A549 (cell line): ENCODE data around the gene SUFU.

Experiments used
- CEBPB ChIP-seq, 2 experiments: fragments of >200 bp in 1 of 2; sonication (Bioruptor Twin) in 1 of 2; formaldehyde crosslinking in 1 of 2; IDR thresholded peaks; 2 replicates each; pipeline ENCODE4 v1.6.1; 2012 to 2016
- CHD2 ChIP-seq: fragments of 150-350 bp; IDR thresholded peaks from 2 replicates; pipeline ENCODE4 v1.6.1; 2014; ENCODE audit warnings: low read length; ENCODE audit not compliant: partially characterized antibody
- ESRRA ChIP-seq: fragments of 150-350 bp; IDR thresholded peaks from 2 replicates; pipeline ENCODE4 v1.6.1; 2014; ENCODE audit warnings: mild to moderate bottlenecking, low read length, borderline replicate concordance
- POLR2A ChIP-seq: IDR thresholded peaks from 2 replicates; pipeline ENCODE4 v1.6.1; 2012; ENCODE audit warnings: mild to moderate bottlenecking, low read length
- TF ChIP-seq, protein P1 (sequence below): IDR thresholded peaks from 2 replicates; pipeline ENCODE4 v1.6.1; 2012
- TF ChIP-seq, protein P2 (sequence below): fragments of 450-650 bp; IDR thresholded peaks from 2 replicates; pipeline ENCODE4 v1.6.1; 2014; ENCODE audit warnings: antibody characterized with exemption
- TF ChIP-seq, protein P3 (sequence below): fragments of >200 bp; sonication (Bioruptor Twin); formaldehyde crosslinking; IDR thresholded peaks from 3 replicates; pipeline ENCODE4 v1.5.1; 2016

DNA sequence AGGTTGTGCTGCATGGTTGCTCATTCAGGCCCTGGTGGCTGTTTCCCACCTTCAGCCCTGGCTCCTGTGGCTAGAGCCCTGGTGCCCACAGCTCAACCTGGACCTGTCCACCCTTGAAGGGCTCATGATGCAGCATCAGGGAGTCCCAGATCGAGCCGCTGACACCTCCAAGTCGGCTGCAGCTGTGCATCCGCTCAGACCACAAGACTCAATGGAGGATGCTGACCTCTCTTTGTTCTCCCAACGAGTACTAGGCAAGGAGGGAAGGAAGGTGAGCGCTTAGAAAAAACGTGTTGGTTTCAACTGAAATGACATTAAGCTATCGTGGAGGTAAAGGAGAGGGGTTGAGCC lies 43.0 kb upstream of the SUFU start:
- TF ChIP-seq, protein P1, sequence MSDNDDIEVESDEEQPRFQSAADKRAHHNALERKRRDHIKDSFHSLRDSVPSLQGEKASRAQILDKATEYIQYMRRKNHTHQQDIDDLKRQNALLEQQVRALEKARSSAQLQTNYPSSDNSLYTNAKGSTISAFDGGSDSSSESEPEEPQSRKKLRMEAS, result no peak
- TF ChIP-seq CEBPB (IDR thresholded peaks at IDR 0.05), result no peak
- TF ChIP-seq POLR2A, result no peak
- TF ChIP-seq, protein P2, sequence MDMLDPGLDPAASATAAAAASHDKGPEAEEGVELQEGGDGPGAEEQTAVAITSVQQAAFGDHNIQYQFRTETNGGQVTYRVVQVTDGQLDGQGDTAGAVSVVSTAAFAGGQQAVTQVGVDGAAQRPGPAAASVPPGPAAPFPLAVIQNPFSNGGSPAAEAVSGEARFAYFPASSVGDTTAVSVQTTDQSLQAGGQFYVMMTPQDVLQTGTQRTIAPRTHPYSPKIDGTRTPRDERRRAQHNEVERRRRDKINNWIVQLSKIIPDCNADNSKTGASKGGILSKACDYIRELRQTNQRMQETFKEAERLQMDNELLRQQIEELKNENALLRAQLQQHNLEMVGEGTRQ, result no peak
- no peak for TF ChIP-seq CHD2
- no peak for TF ChIP-seq ESRRA
- TF ChIP-seq, protein P3, sequence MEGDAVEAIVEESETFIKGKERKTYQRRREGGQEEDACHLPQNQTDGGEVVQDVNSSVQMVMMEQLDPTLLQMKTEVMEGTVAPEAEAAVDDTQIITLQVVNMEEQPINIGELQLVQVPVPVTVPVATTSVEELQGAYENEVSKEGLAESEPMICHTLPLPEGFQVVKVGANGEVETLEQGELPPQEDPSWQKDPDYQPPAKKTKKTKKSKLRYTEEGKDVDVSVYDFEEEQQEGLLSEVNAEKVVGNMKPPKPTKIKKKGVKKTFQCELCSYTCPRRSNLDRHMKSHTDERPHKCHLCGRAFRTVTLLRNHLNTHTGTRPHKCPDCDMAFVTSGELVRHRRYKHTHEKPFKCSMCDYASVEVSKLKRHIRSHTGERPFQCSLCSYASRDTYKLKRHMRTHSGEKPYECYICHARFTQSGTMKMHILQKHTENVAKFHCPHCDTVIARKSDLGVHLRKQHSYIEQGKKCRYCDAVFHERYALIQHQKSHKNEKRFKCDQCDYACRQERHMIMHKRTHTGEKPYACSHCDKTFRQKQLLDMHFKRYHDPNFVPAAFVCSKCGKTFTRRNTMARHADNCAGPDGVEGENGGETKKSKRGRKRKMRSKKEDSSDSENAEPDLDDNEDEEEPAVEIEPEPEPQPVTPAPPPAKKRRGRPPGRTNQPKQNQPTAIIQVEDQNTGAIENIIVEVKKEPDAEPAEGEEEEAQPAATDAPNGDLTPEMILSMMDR, result no peak
